CD14-positive monocyte (primary cell): ENCODE results near the gene ZNRF1. TPM values are rescaled to one million over a fixed set of nuclear protein-coding genes. Genes with fewer than 3 reads are reported as not detected.
A peak's percentile ranks its signal among the peaks of the same experiment; 100 is the strongest.

ENCODE experiments used
- DNase-seq, 3 donors: peaks; one replicate each; pipeline ENCODE4 v3.0.0-alpha.2; 2011 to 2022
- H2AFZ ChIP-seq: 2 replicates; pipeline ENCODE4 v1.6.0; 2012; ENCODE audit warnings: mild to moderate bottlenecking, low read depth, low read length, inconsistent platforms; ENCODE audit not compliant: insufficient read depth, poor library complexity, severe bottlenecking
- H3K27ac ChIP-seq, 2 donors: 1 replicate in 1 of 2; 2 replicates in 1 of 2; pipeline ENCODE4 v1.5.1; 2012 to 2013; ENCODE audit warnings: low read length in 2 of 2, control low read depth in 1 of 2, inconsistent platforms in 1 of 2, low read depth in 1 of 2, mild to moderate bottlenecking in 1 of 2
- H3K27me3 ChIP-seq, 2 donors: one replicate each; pipeline versions ENCODE4 v1.6.0 to v1.6.1; 2011 to 2013; ENCODE audit warnings: low read length in 2 of 2; ENCODE audit not compliant: control insufficient read depth in 2 of 2, insufficient read depth in 2 of 2
- H3K36me3 ChIP-seq, 2 donors: replicated peaks in 1 of 2; 1 replicate in 1 of 2; 2 replicates in 1 of 2; pipeline versions ENCODE4 v1.5.1 to v1.6.1; 2012 to 2013; ENCODE audit warnings: low read length in 2 of 2, control low read depth in 1 of 2, inconsistent platforms in 1 of 2, mild to moderate bottlenecking in 1 of 2; ENCODE audit not compliant: insufficient read depth in 2 of 2, control insufficient read depth in 1 of 2
- H3K4me1 ChIP-seq, 2 donors: 1 replicate in 1 of 2; 2 replicates in 1 of 2; pipeline versions ENCODE4 v1.5.1 to v1.6.1; 2012 to 2013; ENCODE audit warnings: low read length in 2 of 2, control low read depth in 1 of 2, inconsistent platforms in 1 of 2, mild to moderate bottlenecking in 1 of 2, moderate library complexity in 1 of 2; ENCODE audit not compliant: insufficient read depth in 2 of 2, control insufficient read depth in 1 of 2
- H3K4me2 ChIP-seq: replicated peaks from 2 replicates; pipeline ENCODE3; 2012; ENCODE audit warnings: low read length, moderate library complexity, mild to moderate bottlenecking; ENCODE audit not compliant: poor library complexity, severe bottlenecking; ENCODE audit errors: extremely low read depth
- H3K4me3 ChIP-seq, 3 experiments: fragments of 200-600 bp in 1 of 3; sonication (generic) in 1 of 3; replicated peaks in 1 of 3; 1 replicate in 2 of 3; 2 replicates in 1 of 3; pipeline ENCODE4 v1.5.1; 2011 to 2013; ENCODE audit warnings: low read length in 3 of 3, mild to moderate bottlenecking in 3 of 3, control low read depth in 2 of 3, low read depth in 2 of 3, inconsistent platforms in 1 of 3, moderate library complexity in 1 of 3
- H3K79me2 ChIP-seq: 2 replicates; pipeline ENCODE4 v1.6.0; 2012; ENCODE audit warnings: mild to moderate bottlenecking, control low read depth, inconsistent platforms, low read length, moderate library complexity; ENCODE audit not compliant: insufficient read depth
- H3K9ac ChIP-seq: 2 replicates; pipeline ENCODE4 v1.6.0; 2017; ENCODE audit warnings: low read length, mild to moderate bottlenecking; ENCODE audit not compliant: insufficient read depth, poor library complexity, severe bottlenecking
- H3K9me3 ChIP-seq, 2 donors: replicated peaks in 1 of 2; 1 replicate in 1 of 2; 2 replicates in 1 of 2; pipeline versions ENCODE4 v1.5.1 to v1.6.1; 2012 to 2013; ENCODE audit warnings: low read length in 2 of 2, control low read depth in 1 of 2; ENCODE audit not compliant: control insufficient read depth in 1 of 2, insufficient read depth in 1 of 2
- H4K20me1 ChIP-seq: 2 replicates; pipeline ENCODE4 v1.6.0; 2012; ENCODE audit warnings: mild to moderate bottlenecking, low read length, control low read depth, moderate library complexity; ENCODE audit not compliant: insufficient read depth
- H3K27ac Mint-ChIP-seq, 7 donors: one replicate each; pipeline ENCODE4 v1.8.0; 2020; ENCODE audit warnings: mild to moderate bottlenecking in 7 of 7, mixed read lengths in 7 of 7, moderate library complexity in 6 of 7, inconsistent platforms in 2 of 7
- H3K27me3 Mint-ChIP-seq, 3 donors: one replicate each; pipeline ENCODE4 v1.8.0; 2021 to 2022; ENCODE audit warnings: low read depth in 3 of 3, mild to moderate bottlenecking in 3 of 3, mixed read lengths in 3 of 3, moderate library complexity in 3 of 3, inconsistent platforms in 1 of 3
- H3K36me3 Mint-ChIP-seq, 2 donors: one replicate each; pipeline ENCODE4 v1.8.0; 2020; ENCODE audit warnings: mixed read lengths in 2 of 2, inconsistent platforms in 1 of 2, mild to moderate bottlenecking in 1 of 2
- H3K4me1 Mint-ChIP-seq: one replicate; pipeline ENCODE4 v1.8.0; 2020; ENCODE audit warnings: mild to moderate bottlenecking, mixed read lengths
- H3K4me3 Mint-ChIP-seq, 2 donors: one replicate each; pipeline ENCODE4 v1.8.0; 2020; ENCODE audit warnings: mild to moderate bottlenecking in 2 of 2, mixed read lengths in 2 of 2, moderate library complexity in 1 of 2
- H3K9me3 Mint-ChIP-seq, 7 donors: one replicate each; pipeline ENCODE4 v1.8.0; 2020 to 2022; ENCODE audit warnings: mixed read lengths in 7 of 7, mild to moderate bottlenecking in 6 of 7, moderate library complexity in 6 of 7, inconsistent platforms in 2 of 7
- CTCF ChIP-seq: fragments of 200-600 bp; IDR thresholded peaks from one replicate; pipeline ENCODE4 v1.8.0; 2022; ENCODE audit warnings: antibody characterized with exemption, mild to moderate bottlenecking
- WGBS: methylation state at CpG from one replicate; pipeline ENCODE4 v1.1.5; 2013; ENCODE audit warnings: missing lambda C conversion rate; ENCODE audit not compliant: insufficient coverage; 5-methylcytosine and 5-hydroxymethylcytosine counted together
- intact Hi-C, 2 donors: fragments of 100-400 bp; cut with micrococcal nuclease; formaldehyde crosslinking; loops; one replicate each; pipeline versions ENCODE4 v1.15.0 to v1.15.1; 2023
- polyA plus RNA-seq, 3 donors: library from polyadenylated mRNA; depleted of rRNA in 1 of 3; unstranded in 2 of 3; stranded (reverse) in 1 of 3; fragments of 300-500 nt in 2 of 3; fragments of >200 nt in 1 of 3; fragmentation: Illumina TruSeq in 2 of 3; gene quantifications; 1 replicate in 2 of 3; 2 replicates in 1 of 3; pipeline ENCODE4 v1.2.3, GENCODE V29; 2012 to 2021

Gene ZNRF1
- polyA plus RNA-seq, 3 donors = 1.9 to 5.3 (median 4.3) TPM

- no peaks in the 10 kb centered on the region for H3K9me3 Mint-ChIP-seq
- H3K27me3 ChIP-seq = no peaks in the 10 kb centered on the region
- H3K9me3 ChIP-seq = no peaks in the 10 kb centered on the region
- peaks cover 69% of the 10 kb centered on the region for H3K4me1 Mint-ChIP-seq
- peak overlapping the region; percentile 65 for H3K4me2 ChIP-seq
- peak overlapping the region; percentile 88 for H2AFZ ChIP-seq
- H3K4me1 ChIP-seq = peaks cover 69 to 71% of the 10 kb centered on the region in 2 donors
- no peaks in the 10 kb centered on the region for H4K20me1 ChIP-seq
- peak overlapping the region; percentile 70 for H3K9ac ChIP-seq
- H3K27ac Mint-ChIP-seq = peak overlapping the region; percentile 90 to 96 (median 93)
- H3K79me2 ChIP-seq = peaks cover 4% of the 10 kb centered on the region
- H3K4me3 Mint-ChIP-seq = peak overlapping the region in 1 of 2 donors; percentile 71
- WGBS = 90% methylated on average over 4 of the region's 11 CpGs
- H3K36me3 ChIP-seq = no peaks in the 10 kb centered on the region
- intact Hi-C loops = no loop called here
- H3K27ac ChIP-seq = peak overlapping the region; percentile 88 to 96
- H3K27me3 Mint-ChIP-seq = peaks cover 0 to 1% (median 1%) of the 10 kb centered on the region in 3 donors
- DNase-seq = no peak
- peak overlapping the region in 1 of 3 experiments; percentile 62 for H3K4me3 ChIP-seq
- no peak for TF ChIP-seq CTCF
- peaks cover 14 to 40% of the 10 kb centered on the region in 2 donors for H3K36me3 Mint-ChIP-seq
Measured at GRCh38 chr16:75104836-75105235, 106.0 kb downstream of the ZNRF1 start.

GRCh38 chr16:75105306-75106061, 106.7 kb downstream of the ZNRF1 start:
- WGBS = 8% methylated on average over 10 of the region's 10 CpGs
- Histone ChIP-seq H3K36me3 (no peaks in the 10 kb centered on the region), H3K79me2 (peaks cover 4% of the 10 kb centered on the region), H3K4me1 (peaks cover 69 to 71% of the 10 kb centered on the region in 2 donors), H4K20me1 (no peaks in the 10 kb centered on the region), H3K9me3 (no peaks in the 10 kb centered on the region), H3K4me2 (peak overlapping the region; percentile 65), H3K4me3 (peak overlapping the region in 1 of 3 experiments; percentile 62), H2AFZ (peak overlapping the region; percentile 88), H3K27ac (peak overlapping the region; percentile 88 to 96), H3K9ac (peak overlapping the region; percentile 70), H3K27me3 (no peaks in the 10 kb centered on the region)
- no peak for TF ChIP-seq CTCF
- H3K4me3 Mint-ChIP-seq = peak overlapping the region; percentile 24 to 71
- H3K27me3 Mint-ChIP-seq = peaks cover 0 to 2% (median 1%) of the 10 kb centered on the region in 3 donors
- DNase-seq = peak; percentile 67 to 82 (median 74)
- peak overlapping the region; percentile 90 to 96 (median 93) for H3K27ac Mint-ChIP-seq
- H3K9me3 Mint-ChIP-seq = no peaks in the 10 kb centered on the region
- H3K4me1 Mint-ChIP-seq = peaks cover 69% of the 10 kb centered on the region
- peaks cover 14 to 40% of the 10 kb centered on the region in 2 donors for H3K36me3 Mint-ChIP-seq
- intact Hi-C loops = no loop called here
